ENCODE data around the gene GID4. TPM values are rescaled to one million over a fixed set of nuclear protein-coding genes. Genes with fewer than 3 reads are reported as not detected.

Gene GID4
- total RNA-seq, 2 donors from 2014 or later = 3.6 to 20.4 TPM

GRCh38 chr17:18019838-18020154 is 19.4 kb upstream of the GID4 start:
- no peak overlapping the region for H3K4me3 ChIP-seq
- intact Hi-C loops (cut with DNase I) = loop anchor here (10.0 kb wide), 2 partner anchors 125 to 345 kb away; no protein-coding TSS in a partner anchor
- H3K9me3 ChIP-seq = no peaks in the 10 kb centered on the region
- H3K4me1 ChIP-seq = peaks cover 19% of the 10 kb centered on the region
- H3K27ac ChIP-seq = no peak overlapping the region
- no peaks in the 10 kb centered on the region for H3K27me3 ChIP-seq
- TF ChIP-seq CTCF (IDR thresholded peaks at IDR 0.05) (no peak), POLR2A (IDR thresholded peaks at IDR 0.05) (no peak)
- WGBS, 2 donors = 72 to 77% methylated on average over 2 of the region's 2 CpGs
- ATAC-seq (no peak), DNase-seq (no peak)
- H3K36me3 ChIP-seq (replicated peaks in 1 of 2; ENCODE audit: insufficient read depth in 1 of 2, low read depth in 2 of 2) = no peaks in the 10 kb centered on the region

- Histone ChIP-seq H3K4me1 (peaks cover 19% of the 10 kb centered on the region), H3K4me3 (no peak overlapping the region), H3K9me3 (no peaks in the 10 kb centered on the region), H3K27ac (no peak overlapping the region), H3K27me3 (no peaks in the 10 kb centered on the region), H3K36me3 (replicated peaks in 1 of 2; ENCODE audit: insufficient read depth in 1 of 2, low read depth in 2 of 2) (no peaks in the 10 kb centered on the region)
- WGBS, 2 donors = 96 to 100% methylated on average over 3 to 6 of the region's 6 CpGs
- TF ChIP-seq CTCF (IDR thresholded peaks at IDR 0.05) (no peak), POLR2A (IDR thresholded peaks at IDR 0.05) (no peak)
- DNase-seq (no peak), ATAC-seq (no peak)
- intact Hi-C loops (cut with DNase I) = loop anchor here (10.0 kb wide), 2 partner anchors 126 to 346 kb away; no protein-coding TSS in a partner anchor
These were observed 18.2 kb upstream of the GID4 start for GRCh38 chr17:18020971-18021370.

- no peaks in the 10 kb centered on the region for H3K36me3 ChIP-seq (replicated peaks in 1 of 2; ENCODE audit: insufficient read depth in 1 of 2, low read depth in 2 of 2)
- H3K4me3 ChIP-seq = no peak overlapping the region
- no peak for ATAC-seq
- no peaks in the 10 kb centered on the region for H3K27me3 ChIP-seq
- H3K9me3 ChIP-seq = no peaks in the 10 kb centered on the region
- peaks cover 19% of the 10 kb centered on the region for H3K4me1 ChIP-seq
- TF ChIP-seq POLR2A (IDR thresholded peaks at IDR 0.05) (no peak), CTCF (IDR thresholded peaks at IDR 0.05) (no peak)
- 93 to 95% methylated on average over 5 of the region's 5 CpGs for WGBS, 2 donors
- no peak overlapping the region for H3K27ac ChIP-seq
- intact Hi-C loops (cut with DNase I) = loop anchor here (10.0 kb wide), 2 partner anchors 127 to 347 kb away; no protein-coding TSS in a partner anchor
- no peak for DNase-seq
These were observed 17.8 kb upstream of the GID4 start for GRCh38 chr17:18021372-18021771.

GRCh38 chr17:18025241-18025944 is 13.8 kb upstream of the GID4 start:
- TF ChIP-seq POLR2A (IDR thresholded peaks at IDR 0.05) (no peak), CTCF (IDR thresholded peaks at IDR 0.05) (no peak)
- no peak for ATAC-seq
- 81 to 87% methylated on average over 5 of the region's 5 CpGs for WGBS, 2 donors
- intact Hi-C loops (cut with DNase I) = loop anchor here (10.0 kb wide), 2 partner anchors 131 to 351 kb away; no protein-coding TSS in a partner anchor
- no peak overlapping the region for H3K27ac ChIP-seq
- no peak overlapping the region for H3K4me3 ChIP-seq
- H3K9me3 ChIP-seq = no peaks in the 10 kb centered on the region
- peaks cover under 1% of the 10 kb centered on the region for H3K4me1 ChIP-seq
- H3K36me3 ChIP-seq (replicated peaks in 1 of 2; ENCODE audit: insufficient read depth in 1 of 2, low read depth in 2 of 2) = no peaks in the 10 kb centered on the region
- no peak for DNase-seq
- no peaks in the 10 kb centered on the region for H3K27me3 ChIP-seq

All from body of pancreas (tissue), 4 donors.